MCF 10A (cell line): ENCODE measurements around the gene FAT2. TPM values are rescaled to one million over a fixed set of nuclear protein-coding genes. Genes with fewer than 3 reads are reported as not detected.
"Not testable (repeated sequence)": the region's sequence is repeated elsewhere in the genome, so short reads cannot be mapped to it uniquely, and the experiment has no call there.

Experiments
- BruUV-seq: library from RNA; stranded (reverse); fragments of 400-500 nt; replicated peaks from 2 replicates; lab custom pipeline; 2021; lab: Mats Ljungman, UMichigan
- CTCF ChIA-PET: fragments of 300-600 bp; sonication (Branson Sonifier 250); formaldehyde crosslinking; extraction: SDS; loops from one replicate; lab custom pipeline; 2021; ENCODE audit warnings: antibody characterized with exemption, inconsistent platforms; lab: Yijun Ruan, JAX
- POLR2A ChIA-PET: fragments of 300-600, 350-650 bp; sonication (Branson Sonifier 250); formaldehyde crosslinking; extraction: SDS; loops from one replicate; lab custom pipeline; 2020; ENCODE audit warnings: antibody characterized with exemption, inconsistent platforms; lab: Yijun Ruan, JAX
- DNase-seq: peaks from one replicate; pipeline ENCODE4 v3.0.0-alpha.2; 2018; ENCODE audit not compliant: unreplicated experiment
- H3K27ac Mint-ChIP-seq: one replicate; pipeline ENCODE4 v1.8.0; 2022; ENCODE audit warnings: mild to moderate bottlenecking, low read depth, mixed read lengths; ENCODE audit not compliant: unreplicated experiment
- H3K27me3 Mint-ChIP-seq: one replicate; pipeline ENCODE4 v1.8.0; 2022; ENCODE audit warnings: mixed read lengths; ENCODE audit not compliant: insufficient read depth, unreplicated experiment
- H3K36me3 Mint-ChIP-seq: one replicate; pipeline ENCODE4 v1.8.0; 2022; ENCODE audit warnings: mild to moderate bottlenecking, moderate library complexity, mixed read lengths; ENCODE audit not compliant: insufficient read depth, unreplicated experiment
- H3K4me1 Mint-ChIP-seq: one replicate; pipeline ENCODE4 v1.8.0; 2022; ENCODE audit warnings: mixed read lengths; ENCODE audit not compliant: insufficient read depth, unreplicated experiment
- H3K4me3 Mint-ChIP-seq: one replicate; pipeline ENCODE4 v1.8.0; 2022; ENCODE audit warnings: mild to moderate bottlenecking, moderate library complexity, mixed read lengths; ENCODE audit not compliant: unreplicated experiment
- H3K9me3 Mint-ChIP-seq: one replicate; pipeline ENCODE4 v1.8.0; 2022; ENCODE audit warnings: mixed read lengths; ENCODE audit not compliant: unreplicated experiment
- CTCF ChIP-seq: fragments of 200-600 bp; IDR thresholded peaks from one replicate; pipeline ENCODE4 v1.8.0; 2022; ENCODE audit warnings: antibody characterized with exemption, mild to moderate bottlenecking; ENCODE audit not compliant: unreplicated experiment
- intact Hi-C: fragments of 100-400 bp; cut with micrococcal nuclease; formaldehyde crosslinking; loops from 2 replicates; pipeline ENCODE4 v1.14.1; 2022
- total RNA-seq: library from RNA; stranded (reverse); gene quantifications from 2 replicates; pipeline ENCODE4 v1.2.3, GENCODE V29; 2022

Gene FAT2
- total RNA-seq, 1 experiment from 2014 or later: 9.9 TPM

- H3K4me3 Mint-ChIP-seq: no peak overlapping the region
- peak; percentile 95 for DNase-seq
- no TSS peak for BruUV-seq
- POLR2A ChIA-PET: interaction anchor here (0.6 to 16.2 kb wide), 19 partner anchors 10 to 188 kb away, joined by 3 to 402 read pairs (median 7); partner anchors contain the start of gene G3BP1
- H3K4me1 Mint-ChIP-seq: peaks cover 58% of the 10 kb centered on the region
- no peaks in the 10 kb centered on the region for H3K9me3 Mint-ChIP-seq
- CTCF ChIA-PET: interaction anchor here (0.6 to 6.5 kb wide), 17 partner anchors 8 to 157 kb away, joined by 3 to 41 read pairs (median 4); no protein-coding TSS in a partner anchor
- H3K36me3 Mint-ChIP-seq: peaks cover 5% of the 10 kb centered on the region
- intact Hi-C loops: no loop called here
- TF ChIP-seq CTCF: no peak
- no peaks in the 10 kb centered on the region for H3K27me3 Mint-ChIP-seq
- H3K27ac Mint-ChIP-seq: peak overlapping the region; percentile 81
Observed at GRCh38 chr5:151585970-151586369, 5.2 kb downstream of the FAT2 start.

DNA sequence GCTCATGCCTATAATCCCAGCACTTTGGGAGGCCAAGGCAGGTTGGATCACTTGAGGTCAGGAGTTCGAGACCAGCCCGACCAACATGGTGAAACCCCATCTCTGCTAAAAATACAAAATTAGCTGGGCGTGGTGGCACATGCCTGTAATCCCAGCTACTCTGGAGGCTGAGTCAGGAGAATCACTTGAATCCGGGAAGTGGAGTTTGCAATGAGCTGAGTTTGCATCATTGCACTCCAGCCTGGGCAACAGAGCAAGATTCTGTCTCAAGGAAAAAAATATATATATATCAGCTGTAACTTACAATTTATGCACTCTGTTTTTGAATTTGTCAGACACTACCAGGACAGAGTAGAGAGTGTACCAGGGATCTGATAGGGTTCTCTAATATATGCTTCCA, 5.8 kb downstream of the FAT2 start:
- ChIA-PET CTCF (interaction anchor here (0.6 to 6.5 kb wide), 19 partner anchors 8 to 173 kb away, joined by 3 to 41 read pairs (median 4); no protein-coding TSS in a partner anchor), POLR2A (interaction anchor here (0.5 to 16.2 kb wide), 18 partner anchors 11 to 388 kb away, joined by 3 to 402 read pairs (median 8); partner anchors contain the start of gene G3BP1)
- H3K36me3 Mint-ChIP-seq, H3K27me3 Mint-ChIP-seq, BruUV-seq, H3K9me3 Mint-ChIP-seq, intact Hi-C loops, H3K4me3 Mint-ChIP-seq, DNase-seq: not testable (repeated sequence)
- H3K27ac Mint-ChIP-seq: peak overlapping the region; percentile 81
- peaks cover 62% of the 10 kb centered on the region for H3K4me1 Mint-ChIP-seq

DNA sequence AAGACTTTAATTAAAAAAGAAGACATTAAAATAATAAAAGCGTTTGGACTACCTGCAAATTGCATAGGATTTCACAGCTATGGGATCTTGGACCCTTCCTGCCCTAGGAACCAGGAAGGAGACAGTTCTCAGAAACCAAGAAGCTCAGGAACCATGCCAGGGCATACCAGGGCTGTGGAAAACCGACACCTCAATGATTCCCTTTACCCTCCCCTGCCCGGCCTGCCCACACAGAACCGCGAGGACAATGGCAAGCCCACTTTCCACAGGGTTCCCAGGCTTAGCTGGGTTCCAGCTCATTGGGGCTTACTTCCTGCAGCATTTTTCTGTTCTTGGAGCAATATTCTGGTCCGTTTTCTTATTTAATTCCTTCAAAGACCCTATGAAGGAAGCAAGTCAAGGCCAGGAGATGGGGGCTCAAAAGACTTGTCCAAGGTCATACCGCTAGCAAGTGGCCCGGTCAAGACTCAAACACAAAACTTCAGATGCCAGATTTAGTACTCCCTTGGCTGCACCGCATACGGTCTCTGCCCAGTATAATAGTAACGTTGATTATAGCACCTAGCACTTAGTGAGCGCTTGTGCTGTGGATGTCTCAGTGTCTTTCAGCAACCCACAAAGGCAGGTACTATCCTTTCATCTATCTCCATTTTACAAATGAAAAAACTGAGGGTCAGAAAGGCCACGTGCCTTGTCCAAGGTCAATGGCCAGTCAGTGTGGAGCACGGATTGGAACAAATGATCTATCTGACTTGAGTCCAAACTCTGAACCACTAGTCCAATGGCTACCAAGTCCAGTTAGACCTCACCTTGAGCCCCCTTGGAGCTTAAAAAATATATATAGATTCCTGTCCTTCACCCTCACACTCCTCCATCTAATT, 6.8 kb downstream of the FAT2 start:
- CTCF ChIA-PET: interaction anchor here (0.6 to 6.5 kb wide), 10 partner anchors 9 to 1125 kb away, joined by 3 to 41 read pairs (median 6); no protein-coding TSS in a partner anchor
- intact Hi-C loops: no loop called here
- H3K36me3 Mint-ChIP-seq: peaks cover 5% of the 10 kb centered on the region

More for the DNA sequence above, 6.8 kb downstream of the FAT2 start:
- Mint-ChIP-seq H3K9me3 (no peaks in the 10 kb centered on the region), H3K27me3 (no peaks in the 10 kb centered on the region), H3K4me3 (no peak overlapping the region), H3K4me1 (peaks cover 55% of the 10 kb centered on the region), H3K27ac (peak overlapping the region; percentile 81)
- no peak for TF ChIP-seq CTCF
- POLR2A ChIA-PET: interaction anchor here (0.6 to 16.2 kb wide), 13 partner anchors 12 to 1403 kb away, joined by 3 to 402 read pairs (median 9); partner anchors contain the start of gene G3BP1
- peak; percentile 82 for DNase-seq
- BruUV-seq: no TSS peak
